ENCODE measurements around the gene MYO1G. TPM values are rescaled to one million over a fixed set of nuclear protein-coding genes. Genes with fewer than 3 reads are reported as not detected.

Gene MYO1G
- total and polyA plus RNA-seq, 9 of the 15 experiments (the other 6 are each of a cell fraction or from before 2014, with no cell fraction given) = 0.03 to 0.62 (median 0.13) TPM; not detected in 1

DNA sequence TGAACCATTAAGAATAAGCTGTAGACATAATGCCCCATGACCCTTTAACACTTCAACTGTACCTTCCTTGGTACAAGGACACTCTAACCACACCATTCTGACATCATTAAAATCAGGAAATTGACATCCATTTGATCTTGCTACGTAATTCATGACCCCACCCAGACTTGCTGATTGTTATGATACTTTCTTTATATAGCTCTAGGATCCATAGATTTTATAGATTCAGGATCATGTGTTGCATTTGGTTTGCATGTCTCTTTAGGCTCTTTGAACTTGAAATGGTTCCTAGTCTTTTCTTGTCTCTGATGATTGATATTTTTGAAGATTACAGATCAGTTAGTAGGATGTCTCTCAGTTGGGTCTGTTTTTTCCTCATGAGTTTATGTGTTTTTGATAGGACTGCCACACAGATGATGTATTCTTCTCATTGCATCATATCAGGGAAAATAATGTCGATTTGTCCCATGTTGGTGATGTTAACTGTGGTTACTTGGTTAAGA, 34.7 kb upstream of the MYO1G start:
- FAIRE-seq = peak; percentile 51
- no peak for DNase-seq (ENCODE audit: extremely low read depth in 1 of 4, low spot score in 3 of 4)
- Histone ChIP-seq H3K27me3 (ENCODE audit: control insufficient read depth in 2 of 2, insufficient read depth in 2 of 2, low read length in 2 of 2) (no peaks in the 10 kb centered on the region), H3K4me2 (ENCODE audit: insufficient read depth, low read length) (no peak overlapping the region), H3K9me3 (replicated peaks; ENCODE audit: control insufficient read depth, insufficient read depth, low read depth, low read length) (no peaks in the 10 kb centered on the region), H3K9me1 (ENCODE audit: control insufficient read depth, insufficient read depth, low read length) (no peaks in the 10 kb centered on the region), H3K4me3 (no peak overlapping the region), H3K9ac (ENCODE audit: insufficient read depth in 1 of 2, low read depth in 2 of 2, low read length in 2 of 2) (no peak overlapping the region), H4K20me1 (replicated peaks; ENCODE audit: control insufficient read depth, insufficient read depth, low read length) (no peaks in the 10 kb centered on the region), H3K4me1 (replicated peaks in 1 of 2; ENCODE audit: control insufficient read depth in 2 of 2, insufficient read depth in 2 of 2, low read length in 2 of 2) (no peaks in the 10 kb centered on the region; a peak in 1 of 5 replicates), H3K36me3 (ENCODE audit: control insufficient read depth, insufficient read depth, low read length) (peaks cover 30% of the 10 kb centered on the region), H2AFZ (ENCODE audit: low read depth, low read length) (no peak overlapping the region), H3K27ac (ENCODE audit: extremely low read depth, low read depth, low read length) (no peak overlapping the region), H3K79me2 (ENCODE audit: control insufficient read depth, insufficient read depth, low read length) (peaks cover 55% of the 10 kb centered on the region)
- intact Hi-C loops (cut with micrococcal nuclease) (no loop called here), in situ Hi-C loops (cut with MboI) (no loop called here)
- POLR2A ChIA-PET = interaction anchor here (0.6 kb wide), 1 partner anchor 12 kb away, joined by 3 read pairs; no protein-coding TSS in a partner anchor
- WGBS (ENCODE audit: insufficient coverage, low coverage, missing lambda C conversion rate) = 74% methylated on average over 2 of the region's 2 CpGs
- BruUV-seq (replicated peaks) = no TSS peak
- CTCF ChIA-PET (ENCODE audit: low intra/inter-chr PET ratio) = no interaction called here
- ATAC-seq = no peak
- no peak for TF ChIP-seq SUPT5H (IDR thresholded peaks at IDR 0.05)
- no peak for TF ChIP-seq ZNF644 (tag; IDR thresholded peaks at IDR 0.05; ENCODE audit: low read depth)
- TF ChIP-seq MEIS2 (IDR thresholded peaks at IDR 0.05; ENCODE audit: partially characterized antibody) = peak; percentile 55
- TF ChIP-seq, protein P1, sequence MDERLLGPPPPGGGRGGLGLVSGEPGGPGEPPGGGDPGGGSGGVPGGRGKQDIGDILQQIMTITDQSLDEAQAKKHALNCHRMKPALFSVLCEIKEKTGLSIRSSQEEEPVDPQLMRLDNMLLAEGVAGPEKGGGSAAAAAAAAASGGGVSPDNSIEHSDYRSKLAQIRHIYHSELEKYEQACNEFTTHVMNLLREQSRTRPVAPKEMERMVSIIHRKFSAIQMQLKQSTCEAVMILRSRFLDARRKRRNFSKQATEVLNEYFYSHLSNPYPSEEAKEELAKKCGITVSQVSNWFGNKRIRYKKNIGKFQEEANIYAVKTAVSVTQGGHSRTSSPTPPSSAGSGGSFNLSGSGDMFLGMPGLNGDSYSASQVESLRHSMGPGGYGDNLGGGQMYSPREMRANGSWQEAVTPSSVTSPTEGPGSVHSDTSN (CRISPR knock-in tag; IDR thresholded peaks at IDR 0.05; ENCODE audit: low read depth) = no peak
- TF ChIP-seq, protein P1 (tag; conservative IDR thresholded peaks at IDR 0.05; ENCODE audit: low read depth) = 0 out of 2 replicates have a peak, but pooled peaks have one; percentile 18
- no peak for TF ChIP-seq OTX1 (CRISPR knock-in tag; IDR thresholded peaks at IDR 0.05)
- 0 out of 2 replicates have a peak, but pooled peaks have one; percentile 14 for TF ChIP-seq CEBPB (tag; IDR thresholded peaks at IDR 0.05)
- TF ChIP-seq ZNF274 (IDR thresholded peaks at IDR 0.05; ENCODE audit: borderline replicate concordance, low read depth, low read length) = no peak
- no peak for TF ChIP-seq HNRNPL (IDR thresholded peaks at IDR 0.05; ENCODE audit: low read depth, low read length)
- TF ChIP-seq CEBPG (CRISPR knock-in tag; IDR thresholded peaks at IDR 0.05) = no peak
- peak in 1 of 2 experiments; percentile 62; a peak in 3 of 4 replicates for TF ChIP-seq CEBPG (tag; conservative IDR thresholded peaks at IDR 0.05 in 1 of 2, IDR thresholded peaks at IDR 0.05 in 1 of 2)
- TF ChIP-seq, protein P2, sequence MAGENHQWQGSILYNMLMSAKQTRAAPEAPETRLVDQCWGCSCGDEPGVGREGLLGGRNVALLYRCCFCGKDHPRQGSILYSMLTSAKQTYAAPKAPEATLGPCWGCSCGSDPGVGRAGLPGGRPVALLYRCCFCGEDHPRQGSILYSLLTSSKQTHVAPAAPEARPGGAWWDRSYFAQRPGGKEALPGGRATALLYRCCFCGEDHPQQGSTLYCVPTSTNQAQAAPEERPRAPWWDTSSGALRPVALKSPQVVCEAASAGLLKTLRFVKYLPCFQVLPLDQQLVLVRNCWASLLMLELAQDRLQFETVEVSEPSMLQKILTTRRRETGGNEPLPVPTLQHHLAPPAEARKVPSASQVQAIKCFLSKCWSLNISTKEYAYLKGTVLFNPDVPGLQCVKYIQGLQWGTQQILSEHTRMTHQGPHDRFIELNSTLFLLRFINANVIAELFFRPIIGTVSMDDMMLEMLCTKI (IDR thresholded peaks at IDR 0.05; ENCODE audit: partially characterized antibody) = no peak
- TF ChIP-seq, protein P3, sequence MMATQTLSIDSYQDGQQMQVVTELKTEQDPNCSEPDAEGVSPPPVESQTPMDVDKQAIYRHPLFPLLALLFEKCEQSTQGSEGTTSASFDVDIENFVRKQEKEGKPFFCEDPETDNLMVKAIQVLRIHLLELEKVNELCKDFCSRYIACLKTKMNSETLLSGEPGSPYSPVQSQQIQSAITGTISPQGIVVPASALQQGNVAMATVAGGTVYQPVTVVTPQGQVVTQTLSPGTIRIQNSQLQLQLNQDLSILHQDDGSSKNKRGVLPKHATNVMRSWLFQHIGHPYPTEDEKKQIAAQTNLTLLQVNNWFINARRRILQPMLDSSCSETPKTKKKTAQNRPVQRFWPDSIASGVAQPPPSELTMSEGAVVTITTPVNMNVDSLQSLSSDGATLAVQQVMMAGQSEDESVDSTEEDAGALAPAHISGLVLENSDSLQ (IDR thresholded peaks at IDR 0.05) = 0 out of 2 replicates have a peak, but pooled peaks have one; percentile 6
- TF ChIP-seq, protein P4, sequence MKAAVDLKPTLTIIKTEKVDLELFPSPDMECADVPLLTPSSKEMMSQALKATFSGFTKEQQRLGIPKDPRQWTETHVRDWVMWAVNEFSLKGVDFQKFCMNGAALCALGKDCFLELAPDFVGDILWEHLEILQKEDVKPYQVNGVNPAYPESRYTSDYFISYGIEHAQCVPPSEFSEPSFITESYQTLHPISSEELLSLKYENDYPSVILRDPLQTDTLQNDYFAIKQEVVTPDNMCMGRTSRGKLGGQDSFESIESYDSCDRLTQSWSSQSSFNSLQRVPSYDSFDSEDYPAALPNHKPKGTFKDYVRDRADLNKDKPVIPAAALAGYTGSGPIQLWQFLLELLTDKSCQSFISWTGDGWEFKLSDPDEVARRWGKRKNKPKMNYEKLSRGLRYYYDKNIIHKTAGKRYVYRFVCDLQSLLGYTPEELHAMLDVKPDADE (conservative IDR thresholded peaks at IDR 0.05; ENCODE audit: control insufficient read depth, low read depth, low read length) = no peak
- no peak for TF ChIP-seq ZNF695 (CRISPR knock-in tag; IDR thresholded peaks at IDR 0.05)
- no peak for TF ChIP-seq ZNF124 (CRISPR knock-in tag; IDR thresholded peaks at IDR 0.05)
- no peak for TF ChIP-seq ZNF436 (CRISPR knock-in tag; IDR thresholded peaks at IDR 0.05)
- no peak for TF ChIP-seq EZH2 (IDR thresholded peaks at IDR 0.05; ENCODE audit: borderline replicate concordance, low read depth, low read length)
